ENCODE measurements around the gene CARMIL1.

The CARMIL1 gene

GRCh38 chr6:25342802-25343201 is 63.6 kb downstream of the CARMIL1 start:
- no peak overlapping the region for H3K9ac ChIP-seq (ENCODE audit: low read length)
- no peak overlapping the region for H3K23ac ChIP-seq (ENCODE audit: low read length)
- no peak overlapping the region for H2AK5ac ChIP-seq (ENCODE audit: low read length)
- no peak overlapping the region for H4K8ac ChIP-seq (ENCODE audit: low read depth, low read length)
- no peak overlapping the region for H2BK12ac ChIP-seq (ENCODE audit: low read length)
- no peak overlapping the region for H4K12ac ChIP-seq (ENCODE audit: low read depth, low read length)
- peak in 1 of 2 donors; percentile 17 for DNase-seq
- no peak overlapping the region for H4K91ac ChIP-seq (ENCODE audit: low read depth, low read length)
- no peak overlapping the region for H3K4ac ChIP-seq (ENCODE audit: low read depth, low read length)
- H3K79me1 ChIP-seq (ENCODE audit: low read length) = no peaks in the 10 kb centered on the region
- H3K36me3 ChIP-seq (ENCODE audit: control insufficient read depth in 1 of 2, insufficient read depth in 2 of 2, low read length in 2 of 2) = no peaks in the 10 kb centered on the region
- no peak overlapping the region for H3K14ac ChIP-seq (ENCODE audit: low read length)
- no peak overlapping the region for H2BK120ac ChIP-seq (ENCODE audit: insufficient read depth, low read length, poor library complexity)
- H3K4me2 ChIP-seq (ENCODE audit: low read length) = no peak overlapping the region
- no peak overlapping the region for H2BK5ac ChIP-seq (ENCODE audit: low read depth, low read length, poor library complexity)
- H3K79me2 ChIP-seq (ENCODE audit: control insufficient read depth, insufficient read depth, low read length, poor library complexity) = no peaks in the 10 kb centered on the region
- no peaks in the 10 kb centered on the region for H3K27me3 ChIP-seq (ENCODE audit: insufficient read depth, low read length)
- H2AFZ ChIP-seq (ENCODE audit: insufficient read depth, low read length, poor library complexity) = no peak overlapping the region
- no peak overlapping the region for H3K18ac ChIP-seq (ENCODE audit: low read length)
- H3K4me1 ChIP-seq (ENCODE audit: control insufficient read depth in 1 of 2, insufficient read depth in 2 of 2, low read length in 2 of 2) = peaks cover 2 to 5% of the 10 kb centered on the region in 2 experiments
- H3K4me3 ChIP-seq (ENCODE audit: low read depth, low read length) = no peak overlapping the region
- WGBS (ENCODE audit: extremely low coverage, insufficient coverage, insufficient read length) = no CpG with 5 or more reads among the region's 4 CpGs
- H3K9me3 ChIP-seq (ENCODE audit: insufficient read depth, low read depth, low read length) = peaks cover 3% of the 10 kb centered on the region
- no peak overlapping the region for H3K27ac ChIP-seq (ENCODE audit: low read depth, low read length)

- no peak overlapping the region for H3K27ac ChIP-seq (ENCODE audit: low read depth, low read length)
- no peak overlapping the region for H4K12ac ChIP-seq (ENCODE audit: low read depth, low read length)
- no peak overlapping the region for H3K18ac ChIP-seq (ENCODE audit: low read length)
- no peak overlapping the region for H3K4ac ChIP-seq (ENCODE audit: low read depth, low read length)
- H3K9me3 ChIP-seq (ENCODE audit: insufficient read depth, low read depth, low read length) = peaks cover 3% of the 10 kb centered on the region
- H3K23ac ChIP-seq (ENCODE audit: low read length) = no peak overlapping the region
- no peaks in the 10 kb centered on the region for H3K79me2 ChIP-seq (ENCODE audit: control insufficient read depth, insufficient read depth, low read length, poor library complexity)
- H3K9ac ChIP-seq (ENCODE audit: low read length) = no peak overlapping the region
- no peaks in the 10 kb centered on the region for H3K79me1 ChIP-seq (ENCODE audit: low read length)
- H4K8ac ChIP-seq (ENCODE audit: low read depth, low read length) = no peak overlapping the region
- H2AFZ ChIP-seq (ENCODE audit: insufficient read depth, low read length, poor library complexity) = no peak overlapping the region
- no CpG with 5 or more reads among the region's 7 CpGs for WGBS (ENCODE audit: extremely low coverage, insufficient coverage, insufficient read length)
- no peak overlapping the region for H3K4me3 ChIP-seq (ENCODE audit: low read depth, low read length)
- no peak overlapping the region for H4K91ac ChIP-seq (ENCODE audit: low read depth, low read length)
- H3K4me1 ChIP-seq (ENCODE audit: control insufficient read depth in 1 of 2, insufficient read depth in 2 of 2, low read length in 2 of 2) = peaks cover 2 to 5% of the 10 kb centered on the region in 2 experiments
- H2AK5ac ChIP-seq (ENCODE audit: low read length) = no peak overlapping the region
- no peaks in the 10 kb centered on the region for H3K36me3 ChIP-seq (ENCODE audit: control insufficient read depth in 1 of 2, insufficient read depth in 2 of 2, low read length in 2 of 2)
- no peak overlapping the region for H2BK5ac ChIP-seq (ENCODE audit: low read depth, low read length, poor library complexity)
- no peak overlapping the region for H3K14ac ChIP-seq (ENCODE audit: low read length)
- no peak overlapping the region for H3K4me2 ChIP-seq (ENCODE audit: low read length)
- no peak overlapping the region for H2BK12ac ChIP-seq (ENCODE audit: low read length)
- DNase-seq = no peak
- no peak overlapping the region for H2BK120ac ChIP-seq (ENCODE audit: insufficient read depth, low read length, poor library complexity)
- no peaks in the 10 kb centered on the region for H3K27me3 ChIP-seq (ENCODE audit: insufficient read depth, low read length)
Measured at GRCh38 chr6:25343984-25344383, 64.8 kb downstream of the CARMIL1 start.

- Histone ChIP-seq H4K8ac (ENCODE audit: low read depth, low read length) (no peak overlapping the region), H2BK12ac (ENCODE audit: low read length) (peak overlapping the region; percentile 11), H4K91ac (ENCODE audit: low read depth, low read length) (no peak overlapping the region), H2AK5ac (ENCODE audit: low read length) (no peak overlapping the region), H3K4me3 (ENCODE audit: low read depth, low read length) (no peak overlapping the region), H3K36me3 (ENCODE audit: control insufficient read depth in 1 of 2, insufficient read depth in 2 of 2, low read length in 2 of 2) (no peaks in the 10 kb centered on the region), H3K18ac (ENCODE audit: low read length) (no peak overlapping the region), H3K4me1 (ENCODE audit: control insufficient read depth in 1 of 2, insufficient read depth in 2 of 2, low read length in 2 of 2) (peaks cover 2 to 5% of the 10 kb centered on the region in 2 experiments), H3K14ac (ENCODE audit: low read length) (no peak overlapping the region), H3K4me2 (ENCODE audit: low read length) (no peak overlapping the region), H3K27me3 (ENCODE audit: insufficient read depth, low read length) (no peaks in the 10 kb centered on the region), H3K79me1 (ENCODE audit: low read length) (no peaks in the 10 kb centered on the region), H2AFZ (ENCODE audit: insufficient read depth, low read length, poor library complexity) (no peak overlapping the region), H4K12ac (ENCODE audit: low read depth, low read length) (no peak overlapping the region), H3K23ac (ENCODE audit: low read length) (no peak overlapping the region), H2BK5ac (ENCODE audit: low read depth, low read length, poor library complexity) (no peak overlapping the region), H3K4ac (ENCODE audit: low read depth, low read length) (no peak overlapping the region), H3K9me3 (ENCODE audit: insufficient read depth, low read depth, low read length) (peaks cover 3% of the 10 kb centered on the region), H2BK120ac (ENCODE audit: insufficient read depth, low read length, poor library complexity) (no peak overlapping the region), H3K27ac (ENCODE audit: low read depth, low read length) (no peak overlapping the region), H3K9ac (ENCODE audit: low read length) (no peak overlapping the region), H3K79me2 (ENCODE audit: control insufficient read depth, insufficient read depth, low read length, poor library complexity) (no peaks in the 10 kb centered on the region)
- no peak for DNase-seq
- no CpG with 5 or more reads among the region's 5 CpGs for WGBS (ENCODE audit: extremely low coverage, insufficient coverage, insufficient read length)
Measured at GRCh38 chr6:25344827-25345226, 65.7 kb downstream of the CARMIL1 start.

- peaks cover 2 to 7% of the 10 kb centered on the region in 2 experiments for H3K4me1 ChIP-seq (ENCODE audit: control insufficient read depth in 1 of 2, insufficient read depth in 2 of 2, low read length in 2 of 2)
- H3K14ac ChIP-seq (ENCODE audit: low read length) = no peak overlapping the region
- peaks cover 3% of the 10 kb centered on the region for H3K9me3 ChIP-seq (ENCODE audit: insufficient read depth, low read depth, low read length)
- H3K23ac ChIP-seq (ENCODE audit: low read length) = no peak overlapping the region
- H3K4ac ChIP-seq (ENCODE audit: low read depth, low read length) = no peak overlapping the region
- H3K9ac ChIP-seq (ENCODE audit: low read length) = no peak overlapping the region
- H2AK5ac ChIP-seq (ENCODE audit: low read length) = no peak overlapping the region
- no peak overlapping the region for H4K12ac ChIP-seq (ENCODE audit: low read depth, low read length)
- no peak overlapping the region for H2AFZ ChIP-seq (ENCODE audit: insufficient read depth, low read length, poor library complexity)
- no peaks in the 10 kb centered on the region for H3K36me3 ChIP-seq (ENCODE audit: control insufficient read depth in 1 of 2, insufficient read depth in 2 of 2, low read length in 2 of 2)
- H2BK12ac ChIP-seq (ENCODE audit: low read length) = no peak overlapping the region
- H4K91ac ChIP-seq (ENCODE audit: low read depth, low read length) = no peak overlapping the region
- peak in 1 of 2 donors; percentile 5 for DNase-seq
- no peaks in the 10 kb centered on the region for H3K79me2 ChIP-seq (ENCODE audit: control insufficient read depth, insufficient read depth, low read length, poor library complexity)
- no peak overlapping the region for H2BK120ac ChIP-seq (ENCODE audit: insufficient read depth, low read length, poor library complexity)
- H3K18ac ChIP-seq (ENCODE audit: low read length) = no peak overlapping the region
- H3K4me2 ChIP-seq (ENCODE audit: low read length) = peak overlapping the region; percentile 4
- WGBS (ENCODE audit: extremely low coverage, insufficient coverage, insufficient read length) = no CpG with 5 or more reads among the region's 3 CpGs
- no peaks in the 10 kb centered on the region for H3K27me3 ChIP-seq (ENCODE audit: insufficient read depth, low read length)
- no peak overlapping the region for H3K4me3 ChIP-seq (ENCODE audit: low read depth, low read length)
- peak overlapping the region; percentile 12 for H3K27ac ChIP-seq (ENCODE audit: low read depth, low read length)
- no peaks in the 10 kb centered on the region for H3K79me1 ChIP-seq (ENCODE audit: low read length)
- H2BK5ac ChIP-seq (ENCODE audit: low read depth, low read length, poor library complexity) = no peak overlapping the region
- no peak overlapping the region for H4K8ac ChIP-seq (ENCODE audit: low read depth, low read length)
Measured at GRCh38 chr6:25346064-25346463, 66.9 kb downstream of the CARMIL1 start.
